CD8-positive, alpha-beta memory T cell (primary cell): ENCODE data around the gene PDX1. TPM values are rescaled to one million over a fixed set of nuclear protein-coding genes. Genes with fewer than 3 reads are reported as not detected.
A peak's percentile ranks its signal among the peaks of the same experiment; 100 is the strongest.

ENCODE experiments used
- CTCF ChIA-PET: fragments of 350-600 bp; sonication (Branson Sonifier 250); formaldehyde crosslinking; loops from one replicate; lab custom pipeline; 2021; ENCODE audit warnings: antibody characterized with exemption; lab: Charles Lee
- POLR2A ChIA-PET: fragments of 350-600 bp; sonication (Branson Sonifier 250); formaldehyde crosslinking; loops from one replicate; lab custom pipeline; 2021; ENCODE audit warnings: antibody characterized with exemption; lab: Charles Lee
- DNase-seq, 5 donors: peaks; one replicate each; pipeline versions ENCODE4 v3.0.0 to v3.0.0-alpha.2; 2020 to 2022; ENCODE audit warnings: mixed read lengths in 1 of 5
- H3K27ac ChIP-seq: one replicate; pipeline ENCODE4 v1.7.0; 2013; ENCODE audit warnings: low read depth, mild to moderate bottlenecking, low read length, moderate library complexity
- H3K27me3 ChIP-seq: 2 replicates; pipeline ENCODE4 v1.7.0; 2013; ENCODE audit warnings: low read length, mild to moderate bottlenecking; ENCODE audit not compliant: insufficient read depth, poor library complexity, severe bottlenecking
- H3K36me3 ChIP-seq: 2 replicates; pipeline ENCODE4 v1.7.0; 2013; ENCODE audit warnings: mild to moderate bottlenecking, low read length, moderate library complexity; ENCODE audit not compliant: insufficient read depth
- H3K4me1 ChIP-seq: 2 replicates; pipeline ENCODE4 v1.7.0; 2013; ENCODE audit warnings: mild to moderate bottlenecking, low read length, moderate library complexity; ENCODE audit not compliant: insufficient read depth
- H3K4me3 ChIP-seq: 2 replicates; pipeline ENCODE4 v1.7.0; 2013; ENCODE audit warnings: mild to moderate bottlenecking, low read length
- H3K9me3 ChIP-seq: 2 replicates; pipeline ENCODE4 v1.7.0; 2013; ENCODE audit warnings: mild to moderate bottlenecking, low read length
- H3K27ac Mint-ChIP-seq, 8 donors: one replicate each; pipeline ENCODE4 v1.8.0; 2020 to 2021; ENCODE audit warnings: mixed read lengths in 8 of 8, mild to moderate bottlenecking in 6 of 8, inconsistent platforms in 3 of 8, moderate library complexity in 3 of 8
- H3K27me3 Mint-ChIP-seq, 2 donors: one replicate each; pipeline ENCODE4 v1.8.0; 2020 to 2021; ENCODE audit warnings: mixed read lengths in 2 of 2, mild to moderate bottlenecking in 1 of 2, moderate library complexity in 1 of 2
- H3K36me3 Mint-ChIP-seq, 3 donors: one replicate each; pipeline ENCODE4 v1.8.0; 2020 to 2021; ENCODE audit warnings: mixed read lengths in 3 of 3, inconsistent platforms in 1 of 3, mild to moderate bottlenecking in 1 of 3
- H3K4me1 Mint-ChIP-seq, 3 donors: one replicate each; pipeline ENCODE4 v1.8.0; 2020 to 2021; ENCODE audit warnings: mixed read lengths in 3 of 3, inconsistent platforms in 1 of 3, mild to moderate bottlenecking in 1 of 3
- H3K4me3 Mint-ChIP-seq, 7 donors: one replicate each; pipeline ENCODE4 v1.8.0; 2020 to 2021; ENCODE audit warnings: mixed read lengths in 7 of 7, mild to moderate bottlenecking in 6 of 7, moderate library complexity in 4 of 7, inconsistent platforms in 2 of 7
- H3K9me3 Mint-ChIP-seq, 5 donors: one replicate each; pipeline ENCODE4 v1.8.0; 2020 to 2022; ENCODE audit warnings: mixed read lengths in 5 of 5, mild to moderate bottlenecking in 3 of 5, moderate library complexity in 2 of 5, inconsistent platforms in 1 of 5
- polyA plus RNA-seq: library from polyadenylated mRNA; unstranded; fragments of 300-500 nt; fragmentation: Illumina TruSeq; gene quantifications from one replicate; pipeline ENCODE4 v1.2.3, GENCODE V29; 2021
- total RNA-seq, 2 experiments: library from RNA; stranded (reverse); gene quantifications; one replicate each; pipeline ENCODE4 v1.2.3, GENCODE V29; 2021

PDX1 gene
- total and polyA plus RNA-seq, 3 experiments from 2014 or later: not detected

DNA sequence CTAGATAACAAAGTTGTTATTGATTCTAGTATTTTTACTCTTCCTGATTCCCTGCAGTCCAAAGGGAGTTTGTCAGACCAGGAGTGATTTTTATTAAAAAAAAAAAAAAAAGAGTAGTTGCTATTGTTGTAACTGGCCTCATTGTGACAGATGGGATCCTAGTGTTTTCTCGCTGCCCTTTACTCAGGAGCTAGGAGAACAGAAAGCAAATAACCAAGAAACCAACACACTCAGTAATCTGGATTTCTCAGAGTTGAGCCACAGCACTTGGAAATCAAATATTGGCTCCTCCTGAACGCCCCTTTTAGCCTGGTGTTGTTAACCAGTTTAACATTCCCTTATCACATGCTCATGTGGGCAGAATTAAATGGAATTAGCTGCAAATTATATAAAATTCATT lies 8.3 kb upstream of the PDX1 start:
- no peaks in the 10 kb centered on the region for H3K36me3 ChIP-seq
- H3K4me1 ChIP-seq: no peaks in the 10 kb centered on the region
- Mint-ChIP-seq H3K4me3 (no peak overlapping the region), H3K9me3 (no peaks in the 10 kb centered on the region), H3K36me3 (no peaks in the 10 kb centered on the region), H3K27me3 (peaks cover 29 to 56% of the 10 kb centered on the region in 2 donors), H3K27ac (no peak overlapping the region), H3K4me1 (no peaks in the 10 kb centered on the region)
- no peak overlapping the region for H3K4me3 ChIP-seq
- DNase-seq: no peak
- POLR2A ChIA-PET: interaction anchor here (0.5 kb wide), 1 partner anchor 284 kb away, joined by 7 read pairs; no protein-coding TSS in a partner anchor
- CTCF ChIA-PET: no interaction called here
- H3K27ac ChIP-seq: no peak overlapping the region
- H3K9me3 ChIP-seq: no peaks in the 10 kb centered on the region
- peaks cover 4% of the 10 kb centered on the region for H3K27me3 ChIP-seq

DNA sequence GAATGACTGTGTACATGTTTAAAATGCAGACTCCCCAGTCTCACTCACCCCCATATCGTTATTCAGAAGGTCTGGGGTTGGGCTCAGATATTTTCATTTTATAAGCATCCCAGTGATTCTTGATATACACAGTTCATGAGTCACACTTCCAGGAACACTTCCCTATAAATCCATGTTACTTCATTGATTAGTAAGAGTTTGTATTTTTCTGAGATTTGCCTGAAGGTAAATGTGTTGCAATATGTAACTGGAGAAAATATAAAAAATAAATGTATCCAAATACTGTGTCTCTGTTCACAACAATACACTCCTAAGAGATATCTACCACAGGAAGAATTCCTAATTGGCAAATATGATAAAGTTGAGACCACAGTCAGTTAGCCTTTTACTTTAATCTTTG lies 6.6 kb upstream of the PDX1 start:
- POLR2A ChIA-PET: no interaction called here
- no peak for DNase-seq
- peaks cover 9 to 15% (median 13%) of the 10 kb centered on the region in 3 donors for H3K4me1 Mint-ChIP-seq
- H3K9me3 Mint-ChIP-seq: peaks cover 0 to 3% (median 0%) of the 10 kb centered on the region in 5 donors
- H3K27ac Mint-ChIP-seq: no peak overlapping the region
- Histone ChIP-seq H3K9me3 (no peaks in the 10 kb centered on the region), H3K4me1 (peaks cover under 1% of the 10 kb centered on the region), H3K36me3 (no peaks in the 10 kb centered on the region), H3K4me3 (no peak overlapping the region), H3K27ac (no peak overlapping the region), H3K27me3 (peaks cover 10% of the 10 kb centered on the region)
- CTCF ChIA-PET: no interaction called here
- H3K27me3 Mint-ChIP-seq: peaks cover 44 to 62% of the 10 kb centered on the region in 2 donors
- H3K36me3 Mint-ChIP-seq: no peaks in the 10 kb centered on the region
- no peak overlapping the region for H3K4me3 Mint-ChIP-seq

DNA sequence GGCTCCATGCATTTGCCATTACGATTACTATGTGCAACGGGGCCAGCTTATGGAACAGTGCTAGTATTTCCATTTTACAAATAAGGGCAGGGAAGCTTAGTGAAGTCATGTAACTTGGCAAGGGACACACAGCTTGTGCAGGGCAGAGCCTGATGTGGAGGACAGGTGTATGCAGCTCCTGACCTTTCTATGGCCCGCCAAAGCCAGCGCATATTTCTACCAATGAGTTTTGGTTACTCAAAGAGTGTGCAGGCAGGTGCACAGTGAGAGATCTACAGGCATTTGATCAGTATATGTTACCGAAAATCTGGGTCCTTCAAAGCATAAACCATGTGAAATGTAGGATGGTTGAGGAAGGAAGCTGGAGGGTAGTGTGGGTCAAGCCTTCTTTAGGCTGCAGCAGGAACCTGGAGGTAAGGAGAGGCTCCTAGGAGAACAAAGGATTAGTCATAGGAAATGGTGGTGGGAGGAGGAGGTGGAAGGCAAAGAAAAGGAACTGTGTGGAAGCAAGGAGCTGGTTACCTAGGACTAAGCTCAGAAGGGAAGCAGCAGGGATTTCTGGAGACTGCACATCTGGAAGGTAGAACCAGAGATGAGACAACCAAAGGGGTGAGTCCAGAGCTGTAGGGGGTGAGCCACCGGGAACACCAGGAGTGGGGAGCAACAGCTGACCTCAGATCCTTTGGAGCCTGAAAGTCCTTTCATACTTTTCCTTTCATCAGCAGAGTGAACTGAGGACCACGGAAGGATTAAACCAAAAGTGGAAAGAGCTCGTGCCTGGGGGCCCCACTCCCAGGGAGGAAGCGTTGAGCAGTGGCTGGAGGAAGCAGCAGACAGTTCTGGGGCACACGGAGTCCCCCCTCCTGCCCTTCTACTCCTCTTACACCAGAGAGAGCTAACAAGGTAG lies 4.2 kb upstream of the PDX1 start:
- H3K4me1 Mint-ChIP-seq: peaks cover 22 to 33% (median 26%) of the 10 kb centered on the region in 3 donors
- no peak overlapping the region for H3K4me3 ChIP-seq
- no peak overlapping the region for H3K27ac Mint-ChIP-seq
- CTCF ChIA-PET: interaction anchor here (1.0 to 1.5 kb wide), 2 partner anchors 38 to 554 kb away, joined by 3 read pairs; no protein-coding TSS in a partner anchor
- H3K27me3 Mint-ChIP-seq: peaks cover 61 to 65% of the 10 kb centered on the region in 2 donors
- peaks cover 20% of the 10 kb centered on the region for H3K27me3 ChIP-seq
- no peak for DNase-seq
- peaks cover 0 to 3% (median 0%) of the 10 kb centered on the region in 5 donors for H3K9me3 Mint-ChIP-seq
- no peaks in the 10 kb centered on the region for H3K9me3 ChIP-seq
- peaks cover 9% of the 10 kb centered on the region for H3K4me1 ChIP-seq
- H3K36me3 ChIP-seq: no peaks in the 10 kb centered on the region
- POLR2A ChIA-PET: no interaction called here
- H3K27ac ChIP-seq: no peak overlapping the region
- no peaks in the 10 kb centered on the region for H3K36me3 Mint-ChIP-seq
- H3K4me3 Mint-ChIP-seq: peak overlapping the region in 1 of 7 donors; percentile 38

DNA sequence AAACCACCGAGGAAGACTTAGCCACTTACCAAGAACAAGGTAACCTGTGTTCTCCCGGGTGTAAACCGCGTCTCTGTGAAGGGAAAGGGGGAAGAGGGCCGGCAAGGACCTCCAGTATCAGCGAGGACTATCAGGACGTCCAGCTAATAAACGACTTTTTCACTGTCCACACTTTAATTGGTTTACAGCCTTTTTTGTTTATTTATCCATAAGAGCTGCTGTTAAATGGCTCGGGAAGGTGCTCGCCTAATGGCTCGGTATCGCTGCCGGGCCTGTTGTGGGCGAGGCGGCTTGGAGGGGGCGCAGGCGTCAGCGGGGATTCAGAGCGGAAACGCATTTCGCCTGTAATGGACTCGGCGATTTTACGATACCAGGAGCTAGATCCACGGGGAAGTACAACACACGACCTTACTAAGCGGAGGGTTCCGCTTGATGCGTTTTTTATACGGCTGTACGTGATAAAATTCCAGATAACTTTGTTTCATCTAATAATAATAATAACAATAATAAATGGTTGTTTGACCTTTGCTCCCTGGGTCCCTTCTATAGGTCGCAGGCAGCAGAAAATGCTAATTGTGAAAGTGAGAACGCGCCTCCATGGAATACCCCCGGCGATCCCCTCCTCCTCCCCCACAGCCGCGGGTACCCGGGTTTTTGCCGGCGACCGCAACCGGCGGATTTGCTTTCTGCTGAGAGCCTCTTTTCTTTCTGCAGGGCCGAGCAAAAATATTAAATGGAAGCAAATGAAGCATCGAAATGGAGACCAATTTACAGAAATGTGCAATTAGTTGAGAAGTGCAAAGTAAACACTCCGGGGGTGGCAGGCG lies 2.5 kb upstream of the PDX1 start:
- POLR2A ChIA-PET: no interaction called here
- CTCF ChIA-PET: no interaction called here
- H3K27ac Mint-ChIP-seq: peak overlapping the region in 2 of 8 donors; percentile 27 to 63
- peaks cover 27 to 39% (median 31%) of the 10 kb centered on the region in 3 donors for H3K4me1 Mint-ChIP-seq
- no peaks in the 10 kb centered on the region for H3K9me3 ChIP-seq
- no peak overlapping the region for H3K27ac ChIP-seq
- peaks cover 37% of the 10 kb centered on the region for H3K27me3 ChIP-seq
- no peak overlapping the region for H3K4me3 ChIP-seq
- no peaks in the 10 kb centered on the region for H3K36me3 ChIP-seq
- peak overlapping the region in 6 of 7 donors; percentile 67 to 76 (median 70) for H3K4me3 Mint-ChIP-seq
- DNase-seq: no peak
- peaks cover 65 to 70% of the 10 kb centered on the region in 2 donors for H3K27me3 Mint-ChIP-seq
- peaks cover 13% of the 10 kb centered on the region for H3K4me1 ChIP-seq
- no peaks in the 10 kb centered on the region for H3K36me3 Mint-ChIP-seq
- peaks cover 0 to 3% (median 0%) of the 10 kb centered on the region in 5 donors for H3K9me3 Mint-ChIP-seq

DNA sequence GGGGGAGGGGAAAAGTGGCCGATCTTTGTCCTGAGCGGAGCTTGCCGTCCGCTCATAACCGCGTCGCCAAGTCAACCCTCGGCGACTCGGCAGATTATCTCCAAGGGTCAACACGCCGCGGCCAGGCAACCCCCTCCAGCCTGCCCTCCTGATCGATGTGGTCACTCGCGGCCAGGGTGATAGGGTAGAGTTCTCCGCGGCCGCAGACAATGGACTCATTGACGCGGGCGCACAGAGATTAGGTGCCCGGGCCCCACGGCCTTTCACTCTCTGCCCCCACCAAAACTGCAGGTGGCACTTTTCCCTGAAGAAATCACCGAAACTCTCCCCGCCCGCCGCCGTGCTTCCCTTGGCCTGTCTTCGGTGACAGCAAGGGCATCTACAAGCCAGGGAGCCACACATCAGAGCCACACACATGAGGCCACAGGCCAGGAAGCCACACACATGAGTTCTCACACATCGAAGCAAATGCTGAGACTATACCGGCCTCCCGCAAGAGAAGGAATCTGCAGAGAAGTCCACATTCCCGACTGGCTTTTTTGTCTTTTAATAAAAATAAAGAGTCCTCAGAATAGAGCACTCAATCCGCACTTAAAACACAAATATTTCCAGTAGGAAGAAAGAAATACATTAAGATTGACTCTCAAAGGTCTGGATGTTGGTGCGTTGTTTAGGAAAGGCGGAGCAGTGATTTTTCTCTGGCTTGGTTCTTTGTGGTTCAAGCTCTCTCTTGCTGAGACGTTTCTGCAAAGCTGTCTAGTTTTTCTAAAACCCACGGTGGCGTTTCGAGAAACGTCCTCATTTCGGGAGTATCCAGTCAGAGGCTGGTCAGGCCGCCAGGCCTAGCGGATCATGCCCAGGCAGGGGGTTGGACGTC lies 1.5 kb upstream of the PDX1 start:
- Mint-ChIP-seq H3K27ac (peak overlapping the region in 2 of 8 donors; percentile 8 to 58), H3K4me3 (peak overlapping the region in 6 of 7 donors; percentile 15 to 67 (median 54)), H3K27me3 (peaks cover 74 to 78% of the 10 kb centered on the region in 2 donors), H3K4me1 (peaks cover 30 to 39% (median 32%) of the 10 kb centered on the region in 3 donors), H3K36me3 (no peaks in the 10 kb centered on the region), H3K9me3 (peaks cover 0 to 3% (median 0%) of the 10 kb centered on the region in 5 donors)
- no peaks in the 10 kb centered on the region for H3K36me3 ChIP-seq
- no peak overlapping the region for H3K4me3 ChIP-seq
- peaks cover 47% of the 10 kb centered on the region for H3K27me3 ChIP-seq
- peaks cover 13% of the 10 kb centered on the region for H3K4me1 ChIP-seq
- ChIA-PET CTCF (no interaction called here), POLR2A (no interaction called here)
- H3K27ac ChIP-seq: no peak overlapping the region
- no peak for DNase-seq
- H3K9me3 ChIP-seq: no peaks in the 10 kb centered on the region

DNA sequence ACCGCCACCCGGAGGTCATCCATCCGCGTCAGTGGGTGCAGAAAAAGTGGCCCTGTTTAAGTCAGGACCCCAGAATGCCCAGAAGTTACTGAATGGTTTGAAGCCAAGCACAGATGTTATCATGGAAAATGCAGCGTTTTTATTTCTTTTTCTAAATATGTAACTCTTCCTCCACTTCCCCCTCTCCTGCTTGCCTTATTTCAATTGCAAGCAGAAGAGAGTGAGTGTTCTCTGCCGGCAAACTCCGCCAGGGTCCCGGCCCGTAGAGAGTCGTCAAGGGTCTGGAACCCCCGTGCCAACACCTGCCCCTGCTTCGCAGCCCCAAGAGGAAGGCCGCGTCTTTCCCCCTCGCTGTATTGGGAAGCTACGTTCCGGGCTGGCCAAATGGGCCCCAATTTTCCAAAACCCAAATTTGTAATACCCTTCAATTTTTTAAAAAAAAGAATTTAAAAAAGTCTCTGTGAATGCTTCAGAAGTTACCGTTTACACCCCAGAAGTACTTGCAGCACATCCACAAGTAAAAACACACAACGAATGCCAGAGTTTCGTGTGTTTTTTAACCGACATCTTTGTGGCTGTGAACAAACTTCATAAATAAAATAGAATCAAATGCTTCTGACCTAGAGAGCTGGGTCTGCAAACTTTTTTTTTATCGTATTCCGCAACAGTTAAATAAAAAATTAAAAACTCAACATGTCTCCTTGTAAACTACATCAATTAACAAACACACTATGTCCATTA lies 712 bp upstream of the PDX1 start:
- H3K9me3 ChIP-seq: no peaks in the 10 kb centered on the region
- peaks cover 0 to 4% (median 0%) of the 10 kb centered on the region in 5 donors for H3K9me3 Mint-ChIP-seq
- peaks cover 75 to 78% of the 10 kb centered on the region in 2 donors for H3K27me3 Mint-ChIP-seq
- POLR2A ChIA-PET: no interaction called here
- H3K27ac Mint-ChIP-seq: no peak overlapping the region
- no peak overlapping the region for H3K4me3 ChIP-seq
- peaks cover 34 to 43% (median 39%) of the 10 kb centered on the region in 3 donors for H3K4me1 Mint-ChIP-seq
- no peak for DNase-seq
- H3K36me3 Mint-ChIP-seq: no peaks in the 10 kb centered on the region
- H3K27me3 ChIP-seq: peaks cover 48% of the 10 kb centered on the region
- H3K4me3 Mint-ChIP-seq: peak overlapping the region in 4 of 7 donors; percentile 5 to 66 (median 20)
- H3K4me1 ChIP-seq: peaks cover 13% of the 10 kb centered on the region
- no peaks in the 10 kb centered on the region for H3K36me3 ChIP-seq
- CTCF ChIA-PET: no interaction called here
- no peak overlapping the region for H3K27ac ChIP-seq

DNA sequence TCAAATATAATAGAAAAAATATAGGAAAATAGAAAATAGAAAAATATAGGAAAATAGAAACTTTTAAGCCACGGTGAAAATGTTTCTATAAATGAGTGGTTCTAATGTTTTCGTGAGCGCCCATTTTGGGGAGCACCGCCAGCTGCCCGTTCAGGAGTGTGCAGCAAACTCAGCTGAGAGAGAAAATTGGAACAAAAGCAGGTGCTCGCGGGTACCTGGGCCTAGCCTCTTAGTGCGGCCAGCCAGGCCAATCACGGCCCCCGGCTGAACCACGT lies 204 bp upstream of the PDX1 start:
- peaks cover 34 to 45% (median 39%) of the 10 kb centered on the region in 3 donors for H3K4me1 Mint-ChIP-seq
- ChIA-PET POLR2A (no interaction called here), CTCF (no interaction called here)
- Histone ChIP-seq H3K4me1 (peaks cover 13% of the 10 kb centered on the region), H3K4me3 (no peak overlapping the region), H3K9me3 (no peaks in the 10 kb centered on the region), H3K27ac (no peak overlapping the region), H3K27me3 (peaks cover 48% of the 10 kb centered on the region), H3K36me3 (no peaks in the 10 kb centered on the region)
- H3K4me3 Mint-ChIP-seq: peak overlapping the region in 2 of 7 donors; percentile 28 to 52
- H3K9me3 Mint-ChIP-seq: peaks cover 0 to 4% (median 0%) of the 10 kb centered on the region in 5 donors
- DNase-seq: no peak
- no peak overlapping the region for H3K27ac Mint-ChIP-seq
- no peaks in the 10 kb centered on the region for H3K36me3 Mint-ChIP-seq
- H3K27me3 Mint-ChIP-seq: peaks cover 74 to 75% of the 10 kb centered on the region in 2 donors
